Common myeloid progenitor, CD34-positive (primary cell): Measurements from ENCODE around the gene LRP1B.

Source experiments
- CTCF ChIA-PET: fragments of 350-600 bp; sonication (Branson Sonifier 250); formaldehyde crosslinking; loops from one replicate; lab custom pipeline; 2021; ENCODE audit warnings: antibody characterized with exemption; lab: Charles Lee
- POLR2A ChIA-PET: fragments of 350-600 bp; sonication (Branson Sonifier 250); formaldehyde crosslinking; loops from one replicate; lab custom pipeline; 2021; ENCODE audit warnings: antibody characterized with exemption; lab: Charles Lee
- DNase-seq, 3 donors: peaks; one replicate each; pipeline versions ENCODE4 v3.0.0 to v3.0.0-alpha.2; 2013
- H3K27ac ChIP-seq, 2 experiments: 1 replicate in 1 of 2; 2 replicates in 1 of 2; pipeline ENCODE4 v1.7.0; 2013; ENCODE audit warnings: inconsistent platforms in 2 of 2, low read length in 2 of 2, mild to moderate bottlenecking in 2 of 2, low read depth in 1 of 2, moderate library complexity in 1 of 2; ENCODE audit not compliant: severe bottlenecking in 2 of 2, insufficient read depth in 1 of 2, poor library complexity in 1 of 2
- H3K27me3 ChIP-seq, 5 experiments: replicated peaks in 2 of 5; 1 replicate in 3 of 5; 2 replicates in 2 of 5; pipeline versions ENCODE4 v1.6.1 to v1.7.0; 2013; ENCODE audit warnings: low read length in 4 of 5, mild to moderate bottlenecking in 2 of 5, moderate library complexity in 2 of 5, inconsistent platforms in 1 of 5; ENCODE audit not compliant: insufficient read depth in 5 of 5, control insufficient read depth in 4 of 5
- H3K36me3 ChIP-seq, 4 experiments: 1 replicate in 2 of 4; 2 replicates in 2 of 4; pipeline versions ENCODE4 v1.6.1 to v1.7.0; 2013; ENCODE audit warnings: low read length in 3 of 4, control low read depth in 1 of 4, mild to moderate bottlenecking in 1 of 4; ENCODE audit not compliant: control insufficient read depth in 4 of 4, insufficient read depth in 4 of 4
- H3K4me1 ChIP-seq, 4 experiments: 1 replicate in 3 of 4; 2 replicates in 1 of 4; pipeline versions ENCODE4 v1.6.1 to v1.7.1; 2013; ENCODE audit warnings: low read length in 3 of 4, mild to moderate bottlenecking in 3 of 4, control low read depth in 1 of 4, inconsistent platforms in 1 of 4, moderate library complexity in 1 of 4; ENCODE audit not compliant: control insufficient read depth in 4 of 4, insufficient read depth in 4 of 4; ENCODE audit errors: control extremely low read depth in 1 of 4
- H3K4me3 ChIP-seq, 7 experiments: 1 replicate in 4 of 7; 2 replicates in 3 of 7; pipeline versions ENCODE4 v1.5.1 to v1.7.0; 2013; ENCODE audit warnings: mild to moderate bottlenecking in 7 of 7, low read length in 6 of 7, moderate library complexity in 6 of 7, inconsistent platforms in 2 of 7, low read depth in 2 of 7, control low read depth in 1 of 7; ENCODE audit not compliant: insufficient read depth in 4 of 7, control insufficient read depth in 1 of 7; ENCODE audit errors: extremely low read depth in 1 of 7
- H3K9me3 ChIP-seq, 5 experiments: 1 replicate in 4 of 5; 2 replicates in 1 of 5; pipeline versions ENCODE4 v1.6.1 to v1.7.1; 2013; ENCODE audit warnings: low read length in 4 of 5, mild to moderate bottlenecking in 2 of 5, inconsistent platforms in 1 of 5, low read depth in 1 of 5, moderate library complexity in 1 of 5; ENCODE audit not compliant: control insufficient read depth in 4 of 5, insufficient read depth in 2 of 5; ENCODE audit errors: control extremely low read depth in 1 of 5
- WGBS: methylation state at CpG from one replicate; pipeline ENCODE4 v1.1.5; 2013; ENCODE audit not compliant: insufficient coverage; 5-methylcytosine and 5-hydroxymethylcytosine counted together

Gene LRP1B

GRCh38 chr2:142037066-142037465 lies 93.8 kb downstream of the LRP1B start:
- no peak overlapping the region for H3K27ac ChIP-seq
- 75% methylated on average over 3 of the region's 3 CpGs for WGBS
- CTCF ChIA-PET = no interaction called here
- POLR2A ChIA-PET = no interaction called here
- no peaks in the 10 kb centered on the region for H3K27me3 ChIP-seq
- H3K9me3 ChIP-seq = no peaks in the 10 kb centered on the region
- H3K4me3 ChIP-seq = no peak overlapping the region
- no peak for DNase-seq
- H3K4me1 ChIP-seq = no peaks in the 10 kb centered on the region
- no peaks in the 10 kb centered on the region for H3K36me3 ChIP-seq

GRCh38 chr2:142033393-142033792 lies 97.4 kb downstream of the LRP1B start:
- no CpG with 5 or more reads among the region's 1 CpG for WGBS
- Histone ChIP-seq H3K4me1 (no peaks in the 10 kb centered on the region), H3K9me3 (peaks cover 0 to 1% (median 0%) of the 10 kb centered on the region in 5 experiments), H3K27ac (no peak overlapping the region), H3K4me3 (no peak overlapping the region), H3K27me3 (no peaks in the 10 kb centered on the region), H3K36me3 (no peaks in the 10 kb centered on the region)
- POLR2A ChIA-PET = no interaction called here
- DNase-seq = no peak
- CTCF ChIA-PET = interaction anchor here (0.7 kb wide), 1 partner anchor 25 kb away, joined by 4 read pairs; no protein-coding TSS in a partner anchor

GRCh38 chr2:142031656-142032055 lies 99.2 kb downstream of the LRP1B start:
- Histone ChIP-seq H3K4me1 (no peaks in the 10 kb centered on the region), H3K27ac (no peak overlapping the region), H3K27me3 (no peaks in the 10 kb centered on the region), H3K4me3 (no peak overlapping the region), H3K36me3 (no peaks in the 10 kb centered on the region), H3K9me3 (peaks cover 0 to 1% (median 0%) of the 10 kb centered on the region in 5 experiments)
- CTCF ChIA-PET = no interaction called here
- no peak for DNase-seq
- POLR2A ChIA-PET = no interaction called here
- WGBS = 100% methylated on average over 3 of the region's 3 CpGs

GRCh38 chr2:142030735-142031134 lies 100.1 kb downstream of the LRP1B start:
- H3K4me3 ChIP-seq = no peak overlapping the region
- no peaks in the 10 kb centered on the region for H3K27me3 ChIP-seq
- DNase-seq = no peak
- no peaks in the 10 kb centered on the region for H3K36me3 ChIP-seq
- CTCF ChIA-PET = no interaction called here
- POLR2A ChIA-PET = no interaction called here
- no peaks in the 10 kb centered on the region for H3K4me1 ChIP-seq
- peaks cover 0 to 1% (median 0%) of the 10 kb centered on the region in 5 experiments for H3K9me3 ChIP-seq
- no peak overlapping the region for H3K27ac ChIP-seq
- 80% methylated on average over 2 of the region's 2 CpGs for WGBS

- ChIA-PET CTCF (no interaction called here), POLR2A (no interaction called here)
- Histone ChIP-seq H3K4me1 (no peaks in the 10 kb centered on the region), H3K27ac (no peak overlapping the region), H3K4me3 (no peak overlapping the region), H3K27me3 (no peaks in the 10 kb centered on the region), H3K9me3 (peaks cover 0 to 1% (median 0%) of the 10 kb centered on the region in 5 experiments), H3K36me3 (no peaks in the 10 kb centered on the region)
- no peak for DNase-seq
- WGBS = no CpG with 5 or more reads among the region's 1 CpG
Measured at GRCh38 chr2:142029974-142030373, 100.8 kb downstream of the LRP1B start.

GRCh38 chr2:142025394-142025793 lies 105.4 kb downstream of the LRP1B start:
- no CpG with 5 or more reads among the region's 1 CpG for WGBS
- DNase-seq = no peak
- no peaks in the 10 kb centered on the region for H3K36me3 ChIP-seq
- H3K9me3 ChIP-seq = peaks cover 0 to 1% (median 0%) of the 10 kb centered on the region in 5 experiments
- no peaks in the 10 kb centered on the region for H3K27me3 ChIP-seq
- H3K4me3 ChIP-seq = no peak overlapping the region
- no peaks in the 10 kb centered on the region for H3K4me1 ChIP-seq
- CTCF ChIA-PET = interaction anchor here (1.1 kb wide), 1 partner anchor 32 kb away, joined by 4 read pairs; no protein-coding TSS in a partner anchor
- POLR2A ChIA-PET = no interaction called here
- no peak overlapping the region for H3K27ac ChIP-seq

- H3K4me3 ChIP-seq = no peak overlapping the region
- no peak overlapping the region for H3K27ac ChIP-seq
- H3K27me3 ChIP-seq = no peaks in the 10 kb centered on the region
- H3K9me3 ChIP-seq = no peaks in the 10 kb centered on the region
- POLR2A ChIA-PET = no interaction called here
- no peaks in the 10 kb centered on the region for H3K4me1 ChIP-seq
- no peak for DNase-seq
- no CpG with 5 or more reads among the region's 1 CpG for WGBS
- CTCF ChIA-PET = no interaction called here
- H3K36me3 ChIP-seq = no peaks in the 10 kb centered on the region
Measured at GRCh38 chr2:142020368-142020767, 110.4 kb downstream of the LRP1B start.
